ENCODE data around the gene ARHGAP28.

DNA sequence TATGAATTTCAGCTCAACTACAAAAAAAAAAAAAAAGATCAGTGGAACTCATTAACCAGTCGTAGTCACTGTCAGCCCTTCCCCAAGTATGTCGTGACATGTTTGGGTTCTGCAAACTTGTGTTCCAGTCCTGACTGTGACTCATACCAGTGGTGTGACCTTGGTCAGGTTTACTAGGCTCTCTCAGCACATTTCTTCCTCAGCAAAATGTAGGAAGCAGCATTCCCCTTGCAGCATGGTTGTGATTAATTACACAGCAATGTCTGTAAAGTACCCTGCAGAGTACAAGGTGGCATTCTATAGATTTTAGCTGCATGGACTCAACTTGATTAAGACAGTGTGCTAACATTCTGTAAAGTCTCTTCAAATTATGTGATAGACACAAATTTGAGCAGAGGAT lies 231.1 kb downstream of the ARHGAP28 start:
- TF ChIP-seq, protein P1, sequence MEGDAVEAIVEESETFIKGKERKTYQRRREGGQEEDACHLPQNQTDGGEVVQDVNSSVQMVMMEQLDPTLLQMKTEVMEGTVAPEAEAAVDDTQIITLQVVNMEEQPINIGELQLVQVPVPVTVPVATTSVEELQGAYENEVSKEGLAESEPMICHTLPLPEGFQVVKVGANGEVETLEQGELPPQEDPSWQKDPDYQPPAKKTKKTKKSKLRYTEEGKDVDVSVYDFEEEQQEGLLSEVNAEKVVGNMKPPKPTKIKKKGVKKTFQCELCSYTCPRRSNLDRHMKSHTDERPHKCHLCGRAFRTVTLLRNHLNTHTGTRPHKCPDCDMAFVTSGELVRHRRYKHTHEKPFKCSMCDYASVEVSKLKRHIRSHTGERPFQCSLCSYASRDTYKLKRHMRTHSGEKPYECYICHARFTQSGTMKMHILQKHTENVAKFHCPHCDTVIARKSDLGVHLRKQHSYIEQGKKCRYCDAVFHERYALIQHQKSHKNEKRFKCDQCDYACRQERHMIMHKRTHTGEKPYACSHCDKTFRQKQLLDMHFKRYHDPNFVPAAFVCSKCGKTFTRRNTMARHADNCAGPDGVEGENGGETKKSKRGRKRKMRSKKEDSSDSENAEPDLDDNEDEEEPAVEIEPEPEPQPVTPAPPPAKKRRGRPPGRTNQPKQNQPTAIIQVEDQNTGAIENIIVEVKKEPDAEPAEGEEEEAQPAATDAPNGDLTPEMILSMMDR (conservative IDR thresholded peaks at IDR 0.05), result no peak
- no peak for TF ChIP-seq ZFX (IDR thresholded peaks at IDR 0.05)

All from C4-2B (cell line).